LNCAP (cell line): ENCODE results near the gene EIF4EBP3.

Source experiments
- CTCF ChIP-seq: fragments of 450-650 bp; IDR thresholded peaks from 2 replicates; pipeline ENCODE4 v1.5.1; 2017; ENCODE audit warnings: mild to moderate bottlenecking

EIF4EBP3 gene

DNA sequence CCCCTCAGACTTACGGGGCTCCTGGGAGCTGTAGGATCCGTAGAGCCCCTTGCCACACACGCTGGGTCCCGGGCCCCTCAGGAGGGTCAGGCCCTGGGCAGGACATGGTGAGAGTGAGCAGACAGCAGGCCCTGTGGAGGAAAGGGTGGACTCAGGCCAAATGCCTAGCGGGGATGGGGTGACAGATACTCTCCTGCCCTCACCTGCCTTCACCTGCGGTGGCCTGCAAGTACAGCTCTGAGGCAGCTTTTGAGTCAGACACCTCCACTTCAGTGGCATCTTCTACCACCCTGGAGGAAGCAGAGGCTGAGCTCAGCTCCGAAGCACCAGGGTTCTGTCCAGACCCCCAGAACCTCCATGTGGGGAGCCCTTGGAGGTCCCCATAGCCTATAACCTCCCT is 43.4 kb downstream of the EIF4EBP3 start:
- TF ChIP-seq CTCF, result no peak

DNA sequence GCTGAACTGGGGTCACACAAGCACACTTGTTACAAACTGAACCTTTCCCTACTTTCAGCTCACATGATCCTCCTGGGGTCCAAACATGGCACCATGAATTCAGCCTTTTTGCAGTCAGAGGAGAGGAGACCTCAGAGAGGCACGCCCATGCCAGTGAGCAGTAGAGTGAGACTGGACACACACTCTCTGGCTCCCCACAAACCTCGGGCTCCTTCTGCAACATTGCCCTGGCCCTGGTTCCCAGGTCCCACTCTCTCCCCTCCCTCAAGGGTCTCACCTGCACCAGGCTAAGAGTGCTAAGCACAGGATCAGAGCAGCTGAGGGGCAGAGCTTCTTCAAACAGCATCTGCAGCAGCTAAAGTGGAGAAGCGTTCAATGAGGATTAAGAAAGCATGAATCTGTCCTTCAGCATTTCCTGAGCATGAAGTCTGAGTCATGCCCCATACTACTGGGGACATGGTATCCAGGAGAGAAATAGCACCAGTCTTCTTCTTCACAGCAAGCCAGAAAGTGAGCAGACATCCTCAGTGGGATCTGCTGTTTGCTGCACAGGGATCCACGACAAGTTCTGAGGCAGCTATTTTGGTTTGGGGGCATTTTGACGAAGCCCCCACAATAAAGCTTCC is 44.4 kb downstream of the EIF4EBP3 start:
- no peak for TF ChIP-seq CTCF

GRCh38 chr5:140594169-140594568 is 46.7 kb downstream of the EIF4EBP3 start:
- TF ChIP-seq CTCF, result no peak

DNA sequence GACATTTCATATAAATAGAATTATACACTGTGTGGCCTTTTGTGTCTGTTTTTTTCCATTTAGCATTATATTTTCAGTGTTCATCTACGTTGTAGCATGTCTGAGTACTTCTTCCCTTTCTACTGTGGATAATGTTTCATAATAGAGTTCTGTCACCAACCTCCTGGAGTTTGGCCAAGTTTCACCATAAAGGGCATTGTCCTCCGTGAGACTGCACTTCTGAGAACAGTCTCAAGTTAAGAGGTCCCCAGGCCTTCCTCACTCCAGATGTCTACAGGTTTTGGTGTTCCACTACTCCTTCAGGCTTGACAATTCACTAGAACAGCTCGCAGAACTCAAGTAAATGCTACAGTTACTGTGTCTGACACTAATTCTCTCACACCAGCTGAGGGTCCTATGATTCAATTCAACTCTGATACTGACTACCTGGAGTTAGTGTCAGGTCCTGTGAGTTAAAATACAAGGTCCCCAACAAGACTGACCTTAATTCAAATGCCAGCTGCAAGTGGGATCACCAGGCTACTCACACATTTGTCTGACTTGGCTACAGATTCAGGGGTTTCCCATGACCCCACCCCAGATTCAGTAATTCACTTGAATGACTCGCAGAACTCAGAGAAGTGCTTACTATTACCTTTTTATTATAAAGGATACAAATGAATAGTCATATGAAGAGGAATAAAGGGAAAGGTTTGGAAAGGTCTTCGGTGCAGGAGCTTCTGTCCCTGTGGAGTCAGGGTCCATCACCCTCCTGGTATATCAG is 48.3 kb downstream of the EIF4EBP3 start:
- TF ChIP-seq CTCF, result no peak

DNA sequence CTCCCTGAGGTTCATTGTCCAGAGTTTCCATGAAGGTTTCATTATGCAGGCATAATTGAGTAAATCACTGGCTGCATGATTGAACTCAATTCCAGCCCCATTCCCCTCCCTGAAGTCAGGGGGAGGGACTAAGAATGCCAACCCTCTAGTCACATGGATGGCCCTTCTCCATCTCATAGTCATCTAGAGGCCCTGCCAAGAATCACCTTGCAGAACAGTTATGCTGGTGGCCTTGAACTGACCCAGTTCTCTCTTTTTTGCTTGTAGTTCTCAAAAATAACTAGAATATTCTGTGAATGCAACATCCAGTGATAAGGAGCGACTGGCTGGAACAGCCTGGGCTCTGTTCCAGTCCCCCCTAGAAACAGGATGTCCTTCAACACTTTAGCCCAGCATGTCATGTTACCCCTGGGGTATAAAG is 48.9 kb downstream of the EIF4EBP3 start:
- no peak for TF ChIP-seq CTCF

GRCh38 chr5:140598836-140599235 is 51.4 kb downstream of the EIF4EBP3 start:
- TF ChIP-seq CTCF, result no peak
